CD4-positive, alpha-beta T cell (primary cell): Measurements from ENCODE around the gene SLC35G6. TPM values are rescaled to one million over a fixed set of nuclear protein-coding genes. Genes with fewer than 3 reads are reported as not detected.
"Not testable (repeated sequence)": the region's sequence is repeated elsewhere in the genome, so short reads cannot be mapped to it uniquely, and the experiment has no call there.

Experiments used
- ATAC-seq: fragments of 200-7000 bp; cut with Tn5 transposase; one replicate; pipeline ENCODE4 v1.10.0; 2022; ENCODE audit warnings: mild to moderate bottlenecking; ENCODE audit not compliant: poor library complexity
- CTCF ChIA-PET: fragments of 350-600 bp; sonication (Branson Sonifier 250); formaldehyde crosslinking; loops from one replicate; lab custom pipeline; 2021; ENCODE audit warnings: antibody characterized with exemption, inconsistent platforms; lab: Charles Lee
- POLR2A ChIA-PET: fragments of 350-600 bp; sonication (Branson Sonifier 250); formaldehyde crosslinking; loops from one replicate; lab custom pipeline; 2021; ENCODE audit warnings: antibody characterized with exemption, inconsistent platforms; lab: Charles Lee
- DNase-seq, 14 experiments: peaks; one replicate each; pipeline ENCODE4 v3.0.0-alpha.2; 2013 to 2020; ENCODE audit warnings: mixed read lengths in 2 of 14
- H3K27ac ChIP-seq, 2 donors: one replicate each; pipeline versions ENCODE4 v1.5.1 to v1.7.0; 2013; ENCODE audit warnings: low read length in 2 of 2, low read depth in 1 of 2, mild to moderate bottlenecking in 1 of 2
- H3K27me3 ChIP-seq, 2 experiments: 1 replicate in 1 of 2; 2 replicates in 1 of 2; pipeline versions ENCODE4 v1.6.1 to v1.7.0; 2013; ENCODE audit warnings: low read length in 2 of 2, control low read depth in 1 of 2, mild to moderate bottlenecking in 1 of 2, moderate library complexity in 1 of 2; ENCODE audit not compliant: insufficient read depth in 2 of 2, control insufficient read depth in 1 of 2
- H3K36me3 ChIP-seq: one replicate; pipeline ENCODE4 v1.6.1; 2013; ENCODE audit warnings: low read length, control low read depth; ENCODE audit not compliant: insufficient read depth
- H3K4me1 ChIP-seq: one replicate; pipeline ENCODE4 v1.6.1; 2013; ENCODE audit warnings: low read length, control low read depth; ENCODE audit not compliant: insufficient read depth
- H3K4me3 ChIP-seq: one replicate; pipeline ENCODE4 v1.5.1; 2013; ENCODE audit warnings: mild to moderate bottlenecking, low read length, moderate library complexity
- H3K9me3 ChIP-seq, 2 experiments: 1 replicate in 1 of 2; 2 replicates in 1 of 2; pipeline versions ENCODE4 v1.6.1 to v1.7.0; 2013; ENCODE audit warnings: low read length in 2 of 2, mild to moderate bottlenecking in 2 of 2, control low read depth in 1 of 2, moderate library complexity in 1 of 2; ENCODE audit not compliant: control insufficient read depth in 1 of 2, insufficient read depth in 1 of 2
- H3K27ac Mint-ChIP-seq: one replicate; pipeline ENCODE4 v1.8.0; 2020; ENCODE audit warnings: mixed read lengths
- H3K27me3 Mint-ChIP-seq: one replicate; pipeline ENCODE4 v1.8.0; 2021; ENCODE audit warnings: mixed read lengths
- H3K36me3 Mint-ChIP-seq: one replicate; pipeline ENCODE4 v1.8.0; 2021; ENCODE audit warnings: low read depth, mixed read lengths
- H3K4me1 Mint-ChIP-seq: one replicate; pipeline ENCODE4 v1.8.0; 2021; ENCODE audit warnings: low read depth, mixed read lengths
- H3K4me3 Mint-ChIP-seq: one replicate; pipeline ENCODE4 v1.8.0; 2020; ENCODE audit warnings: mild to moderate bottlenecking, mixed read lengths
- H3K9me3 Mint-ChIP-seq: one replicate; pipeline ENCODE4 v1.8.0; 2020; ENCODE audit warnings: mixed read lengths
- intact Hi-C, 2 experiments: fragments of 100-400 bp; cut with DNase I in 1 of 2; cut with micrococcal nuclease in 1 of 2; formaldehyde crosslinking; loops; one replicate each; pipeline versions ENCODE4 v1.15.1 to v1.9.0; 2023 to 2025; cut with DNase I, micrococcal nuclease
- total RNA-seq, 174 experiments: library from RNA in 2 of 174; stranded (reverse) in 2 of 174; gene quantifications; one replicate each; pipeline ENCODE4 v1.2.3 and lab custom pipeline; 2021 to 2026
- TF ChIP-seq, protein P1 (sequence below): fragments of 200-600 bp; IDR thresholded peaks from one replicate; pipeline ENCODE4 v1.8.0; 2022; ENCODE audit warnings: antibody characterized with exemption, mild to moderate bottlenecking

SLC35G6 gene
- total RNA-seq, 2 experiments from 2014 or later: 0.17 TPM; not detected in 1

- Histone ChIP-seq H3K36me3 (peaks cover 24% of the 10 kb centered on the region), H3K27ac (no peak overlapping the region), H3K9me3 (no peaks in the 10 kb centered on the region), H3K27me3 (no peaks in the 10 kb centered on the region), H3K4me3 (no peak overlapping the region), H3K4me1 (peaks cover 21% of the 10 kb centered on the region)
- no peak for DNase-seq
- CTCF ChIA-PET: interaction anchor here (1.4 kb wide), 1 partner anchor 32 kb away, joined by 5 read pairs; no protein-coding TSS in a partner anchor
- H3K27ac Mint-ChIP-seq: no peak overlapping the region
- peaks cover 43% of the 10 kb centered on the region for H3K36me3 Mint-ChIP-seq
- no peaks in the 10 kb centered on the region for H3K27me3 Mint-ChIP-seq
- no peak for ATAC-seq
- intact Hi-C loops: no loop called here
- TF ChIP-seq, protein P1, sequence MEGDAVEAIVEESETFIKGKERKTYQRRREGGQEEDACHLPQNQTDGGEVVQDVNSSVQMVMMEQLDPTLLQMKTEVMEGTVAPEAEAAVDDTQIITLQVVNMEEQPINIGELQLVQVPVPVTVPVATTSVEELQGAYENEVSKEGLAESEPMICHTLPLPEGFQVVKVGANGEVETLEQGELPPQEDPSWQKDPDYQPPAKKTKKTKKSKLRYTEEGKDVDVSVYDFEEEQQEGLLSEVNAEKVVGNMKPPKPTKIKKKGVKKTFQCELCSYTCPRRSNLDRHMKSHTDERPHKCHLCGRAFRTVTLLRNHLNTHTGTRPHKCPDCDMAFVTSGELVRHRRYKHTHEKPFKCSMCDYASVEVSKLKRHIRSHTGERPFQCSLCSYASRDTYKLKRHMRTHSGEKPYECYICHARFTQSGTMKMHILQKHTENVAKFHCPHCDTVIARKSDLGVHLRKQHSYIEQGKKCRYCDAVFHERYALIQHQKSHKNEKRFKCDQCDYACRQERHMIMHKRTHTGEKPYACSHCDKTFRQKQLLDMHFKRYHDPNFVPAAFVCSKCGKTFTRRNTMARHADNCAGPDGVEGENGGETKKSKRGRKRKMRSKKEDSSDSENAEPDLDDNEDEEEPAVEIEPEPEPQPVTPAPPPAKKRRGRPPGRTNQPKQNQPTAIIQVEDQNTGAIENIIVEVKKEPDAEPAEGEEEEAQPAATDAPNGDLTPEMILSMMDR: no peak
- no peak overlapping the region for H3K4me3 Mint-ChIP-seq
- H3K9me3 Mint-ChIP-seq: no peaks in the 10 kb centered on the region
- peaks cover 16% of the 10 kb centered on the region for H3K4me1 Mint-ChIP-seq
- POLR2A ChIA-PET: interaction anchor here (1.3 kb wide), 1 partner anchor 10 kb away, joined by 3 read pairs; no protein-coding TSS in a partner anchor
Observed at GRCh38 chr17:7468290-7468689, 13.0 kb upstream of the SLC35G6 start.

DNA sequence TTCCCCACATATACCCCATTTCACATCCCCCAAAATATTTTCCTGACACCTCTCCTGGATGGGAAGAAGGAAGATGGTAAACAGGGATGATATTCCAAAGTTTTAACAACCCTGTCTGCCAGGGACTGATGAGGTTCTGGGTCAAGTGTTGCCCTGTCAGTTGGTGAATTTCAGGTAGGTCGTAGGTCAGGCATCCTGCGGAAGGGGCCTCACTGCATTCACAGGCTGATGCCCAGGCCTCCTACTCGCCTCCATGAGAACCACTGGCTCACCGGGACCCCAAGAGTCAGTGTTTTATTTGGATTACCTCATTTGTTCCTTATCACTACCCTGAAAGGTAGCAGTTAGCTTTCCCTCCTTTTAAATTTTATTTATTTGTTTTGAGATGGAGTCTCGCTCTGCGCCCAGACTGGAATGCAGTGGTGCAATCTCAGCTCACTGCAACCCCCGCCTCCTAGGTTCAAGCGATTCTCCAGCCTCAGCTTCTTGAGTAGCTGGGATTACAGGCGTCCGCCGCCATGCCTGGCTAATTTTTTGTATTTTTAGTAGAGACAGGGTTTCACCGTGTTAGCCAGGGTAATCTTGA is 12.3 kb upstream of the SLC35G6 start:
- H3K4me1 Mint-ChIP-seq: peaks cover 21% of the 10 kb centered on the region
- ChIA-PET CTCF (no interaction called here), POLR2A (interaction anchor here (1.3 kb wide), 1 partner anchor 10 kb away, joined by 3 read pairs; no protein-coding TSS in a partner anchor)
- Histone ChIP-seq H3K4me1 (peaks cover 26% of the 10 kb centered on the region), H3K36me3 (peaks cover 18% of the 10 kb centered on the region), H3K27ac (no peak overlapping the region), H3K4me3 (no peak overlapping the region), H3K27me3 (no peaks in the 10 kb centered on the region), H3K9me3 (no peaks in the 10 kb centered on the region)
- intact Hi-C loops: no loop called here
- H3K4me3 Mint-ChIP-seq: no peak overlapping the region
- DNase-seq (no peak), ATAC-seq (no peak)
- H3K9me3 Mint-ChIP-seq: no peaks in the 10 kb centered on the region
- peaks cover 37% of the 10 kb centered on the region for H3K36me3 Mint-ChIP-seq
- no peaks in the 10 kb centered on the region for H3K27me3 Mint-ChIP-seq
- H3K27ac Mint-ChIP-seq: no peak overlapping the region
- TF ChIP-seq, protein P1: no peak

- H3K27ac Mint-ChIP-seq, H3K27me3 ChIP-seq, DNase-seq, intact Hi-C loops, CTCF ChIA-PET, H3K27ac ChIP-seq, ATAC-seq, H3K9me3 ChIP-seq, H3K9me3 Mint-ChIP-seq, H3K4me3 ChIP-seq, H3K4me3 Mint-ChIP-seq, H3K27me3 Mint-ChIP-seq: not testable (repeated sequence)
- Histone ChIP-seq H3K36me3 (peaks cover 16% of the 10 kb centered on the region), H3K4me1 (peaks cover 33% of the 10 kb centered on the region)
- POLR2A ChIA-PET: interaction anchor here (0.9 to 1.5 kb wide), 2 partner anchors 9 to 14 kb away, joined by 3 to 5 read pairs; partner anchors contain the start of genes POLR2A and ZBTB4
- Mint-ChIP-seq H3K36me3 (peaks cover 31% of the 10 kb centered on the region), H3K4me1 (peaks cover 21% of the 10 kb centered on the region)
Observed at GRCh38 chr17:7469843-7470242, 11.4 kb upstream of the SLC35G6 start.

GRCh38 chr17:7470457-7470973 is 10.7 kb upstream of the SLC35G6 start:
- Mint-ChIP-seq H3K4me1 (peaks cover 21% of the 10 kb centered on the region), H3K36me3 (peaks cover 28% of the 10 kb centered on the region)
- ChIA-PET CTCF (interaction anchor here (0.5 to 1.2 kb wide), 2 partner anchors 15 to 34 kb away, joined by 3 to 4 read pairs; no protein-coding TSS in a partner anchor), POLR2A (interaction anchor here (0.9 to 1.5 kb wide), 3 partner anchors 8 to 34 kb away, joined by 3 to 5 read pairs (median 3); partner anchors contain the start of genes POLR2A and ZBTB4)
- peaks cover 37% of the 10 kb centered on the region for H3K4me1 ChIP-seq
- H3K9me3 Mint-ChIP-seq, H3K27ac ChIP-seq, H3K4me3 Mint-ChIP-seq, H3K27ac Mint-ChIP-seq, H3K27me3 Mint-ChIP-seq, DNase-seq, H3K9me3 ChIP-seq, H3K27me3 ChIP-seq, ATAC-seq, intact Hi-C loops, H3K4me3 ChIP-seq: not testable (repeated sequence)
- peaks cover 15% of the 10 kb centered on the region for H3K36me3 ChIP-seq
